Sigmoid colon (tissue), 4 donors: Measurements from ENCODE around the gene TKT.

Experiments used
- EP300 ChIP-seq, 4 donors: sonication (generic); formaldehyde crosslinking; IDR thresholded peaks; one replicate each; pipeline ENCODE4 v1.6.1; 2017; ENCODE audit warnings: antibody characterized with exemption in 4 of 4
- POLR2A ChIP-seq, 2 donors: fragments of 450-650 bp; IDR thresholded peaks; one replicate each; pipeline ENCODE4 v1.6.1; 2016; ENCODE audit warnings: antibody characterized with exemption in 2 of 2, mild to moderate bottlenecking in 2 of 2, moderate library complexity in 2 of 2
- POLR2AphosphoS5 ChIP-seq, 4 donors: sonication (generic); formaldehyde crosslinking; IDR thresholded peaks; one replicate each; pipeline ENCODE4 v1.6.1; 2017; ENCODE audit warnings: antibody characterized with exemption in 4 of 4
- TF ChIP-seq, protein P1 (sequence below), 4 experiments: fragments of 450-650 bp in 3 of 4; fragments of 200-600 bp in 1 of 4; IDR thresholded peaks; one replicate each; pipeline ENCODE4 v1.5.1; 2016 to 2019; ENCODE audit warnings: antibody characterized with exemption in 4 of 4, mild to moderate bottlenecking in 3 of 4, moderate library complexity in 2 of 4

DNA sequence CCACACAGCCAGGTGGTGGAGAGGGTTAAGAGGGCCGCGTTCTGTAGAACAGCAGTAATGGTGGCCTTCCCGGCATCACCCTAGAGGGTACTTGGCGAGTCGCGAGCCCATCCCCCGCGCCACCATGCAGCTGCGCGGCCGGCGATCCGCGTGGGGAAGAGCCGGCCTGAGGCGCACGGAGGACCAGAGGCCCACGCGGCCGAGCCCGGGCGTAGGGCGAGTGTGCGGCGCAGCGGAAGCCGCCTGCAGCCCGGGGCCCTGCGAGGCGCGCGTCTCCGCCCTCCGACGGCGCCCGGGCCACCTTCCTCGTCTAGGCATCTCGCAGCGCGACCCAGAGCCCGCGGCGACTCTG, 423 bp downstream of the TKT start:
- TF ChIP-seq, protein P1, sequence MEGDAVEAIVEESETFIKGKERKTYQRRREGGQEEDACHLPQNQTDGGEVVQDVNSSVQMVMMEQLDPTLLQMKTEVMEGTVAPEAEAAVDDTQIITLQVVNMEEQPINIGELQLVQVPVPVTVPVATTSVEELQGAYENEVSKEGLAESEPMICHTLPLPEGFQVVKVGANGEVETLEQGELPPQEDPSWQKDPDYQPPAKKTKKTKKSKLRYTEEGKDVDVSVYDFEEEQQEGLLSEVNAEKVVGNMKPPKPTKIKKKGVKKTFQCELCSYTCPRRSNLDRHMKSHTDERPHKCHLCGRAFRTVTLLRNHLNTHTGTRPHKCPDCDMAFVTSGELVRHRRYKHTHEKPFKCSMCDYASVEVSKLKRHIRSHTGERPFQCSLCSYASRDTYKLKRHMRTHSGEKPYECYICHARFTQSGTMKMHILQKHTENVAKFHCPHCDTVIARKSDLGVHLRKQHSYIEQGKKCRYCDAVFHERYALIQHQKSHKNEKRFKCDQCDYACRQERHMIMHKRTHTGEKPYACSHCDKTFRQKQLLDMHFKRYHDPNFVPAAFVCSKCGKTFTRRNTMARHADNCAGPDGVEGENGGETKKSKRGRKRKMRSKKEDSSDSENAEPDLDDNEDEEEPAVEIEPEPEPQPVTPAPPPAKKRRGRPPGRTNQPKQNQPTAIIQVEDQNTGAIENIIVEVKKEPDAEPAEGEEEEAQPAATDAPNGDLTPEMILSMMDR (IDR thresholded peaks at IDR 0.05), result no peak
- no peak for TF ChIP-seq POLR2AphosphoS5 (IDR thresholded peaks at IDR 0.05)
- TF ChIP-seq EP300 (IDR thresholded peaks at IDR 0.05), result no peak
- TF ChIP-seq POLR2A (IDR thresholded peaks at IDR 0.05), result no peak
